ENCODE data around the gene SARS1. TPM values are rescaled to one million over a fixed set of nuclear protein-coding genes. Genes with fewer than 3 reads are reported as not detected.

The SARS1 gene
- total RNA-seq, 1 experiment from 2014 or later = 158 TPM

DNA sequence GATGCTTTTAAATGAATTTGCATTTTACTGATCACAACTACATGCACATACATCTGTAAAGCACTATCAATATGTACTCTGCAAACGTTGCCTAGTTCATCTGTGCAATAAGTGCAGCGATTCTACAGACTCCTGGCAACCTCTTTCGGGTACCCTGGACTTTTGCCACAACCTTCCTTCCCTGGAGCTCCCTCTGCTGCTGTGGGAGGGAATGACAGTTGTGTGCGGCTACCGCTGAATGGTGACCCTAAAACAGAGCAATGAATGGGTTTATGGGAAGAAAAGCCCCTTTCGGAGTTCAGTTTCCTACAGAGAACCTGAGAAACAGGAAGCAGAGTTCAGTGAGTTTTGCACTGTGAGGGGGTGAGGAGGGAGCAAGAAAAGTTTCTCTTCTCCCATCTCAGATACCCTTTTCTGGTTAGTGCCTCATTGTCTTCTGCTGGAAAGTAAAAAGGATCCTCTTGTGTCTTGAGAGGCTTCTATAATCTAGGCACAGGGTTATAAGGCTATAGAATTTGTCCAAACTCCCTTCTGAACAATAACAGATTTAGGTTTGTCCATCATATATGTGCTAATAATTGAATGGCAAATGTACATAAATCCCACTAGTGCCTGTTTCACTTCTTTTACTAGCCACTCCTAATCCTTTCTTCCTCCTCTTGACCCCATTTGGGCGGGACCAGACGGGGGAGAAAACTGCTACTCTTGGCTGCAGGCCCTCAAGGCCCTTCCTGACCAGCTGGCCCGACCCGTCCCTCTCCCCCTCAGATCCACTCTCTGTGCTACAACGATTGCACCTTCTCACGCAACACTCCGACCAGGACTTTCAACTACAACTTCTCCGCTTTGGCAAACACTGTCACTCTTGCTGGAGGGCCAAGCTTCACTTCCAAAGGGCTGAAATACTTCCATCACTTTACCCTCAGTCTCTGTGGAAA, 19.8 kb upstream of the SARS1 start:
- Histone ChIP-seq H3K9ac (ENCODE audit: low read length) (no peak overlapping the region), H3K27me3 (ENCODE audit: low read length) (no peaks in the 10 kb centered on the region), H3K27ac (ENCODE audit: low read length) (no peak overlapping the region), H3K4me1 (ENCODE audit: insufficient read depth, low read length) (peaks cover 22% of the 10 kb centered on the region), H3K79me2 (ENCODE audit: low read length) (no peaks in the 10 kb centered on the region), H3K9me2 (replicated peaks; ENCODE audit: low read length) (no peaks in the 10 kb centered on the region), H2AFZ (ENCODE audit: low read length) (peak overlapping the region; percentile 32), H3K4me2 (ENCODE audit: low read length) (no peak overlapping the region), H3K9me3 (ENCODE audit: low read length) (no peaks in the 10 kb centered on the region), H3K4me3 (ENCODE audit: low read length) (no peak overlapping the region), H4K20me1 (ENCODE audit: low read length) (no peaks in the 10 kb centered on the region), H3F3A (ENCODE audit: low read length, unreplicated experiment) (no peaks in the 10 kb centered on the region), H3K36me3 (ENCODE audit: low read depth, low read length) (no peaks in the 10 kb centered on the region)
- ChIA-PET CTCF (interaction anchor here (0.5 to 1.6 kb wide), 5 partner anchors 13 to 645 kb away, joined by 3 to 6 read pairs (median 4); a partner anchor contains a TSS), POLR2A (ENCODE audit: unreplicated experiment) (interaction anchor here (0.7 kb wide), 1 partner anchor 152 kb away, joined by 4 read pairs; no protein-coding TSS in a partner anchor)
- no peak for TF ChIP-seq EZH2 (IDR thresholded peaks at IDR 0.05; ENCODE audit: low read length, unreplicated experiment)
- TF ChIP-seq, protein P1, sequence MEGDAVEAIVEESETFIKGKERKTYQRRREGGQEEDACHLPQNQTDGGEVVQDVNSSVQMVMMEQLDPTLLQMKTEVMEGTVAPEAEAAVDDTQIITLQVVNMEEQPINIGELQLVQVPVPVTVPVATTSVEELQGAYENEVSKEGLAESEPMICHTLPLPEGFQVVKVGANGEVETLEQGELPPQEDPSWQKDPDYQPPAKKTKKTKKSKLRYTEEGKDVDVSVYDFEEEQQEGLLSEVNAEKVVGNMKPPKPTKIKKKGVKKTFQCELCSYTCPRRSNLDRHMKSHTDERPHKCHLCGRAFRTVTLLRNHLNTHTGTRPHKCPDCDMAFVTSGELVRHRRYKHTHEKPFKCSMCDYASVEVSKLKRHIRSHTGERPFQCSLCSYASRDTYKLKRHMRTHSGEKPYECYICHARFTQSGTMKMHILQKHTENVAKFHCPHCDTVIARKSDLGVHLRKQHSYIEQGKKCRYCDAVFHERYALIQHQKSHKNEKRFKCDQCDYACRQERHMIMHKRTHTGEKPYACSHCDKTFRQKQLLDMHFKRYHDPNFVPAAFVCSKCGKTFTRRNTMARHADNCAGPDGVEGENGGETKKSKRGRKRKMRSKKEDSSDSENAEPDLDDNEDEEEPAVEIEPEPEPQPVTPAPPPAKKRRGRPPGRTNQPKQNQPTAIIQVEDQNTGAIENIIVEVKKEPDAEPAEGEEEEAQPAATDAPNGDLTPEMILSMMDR (conservative IDR thresholded peaks at IDR 0.05; ENCODE audit: low read depth, low read length) = peak; percentile 90
- BruUV-seq (replicated peaks) = no TSS peak
- intact Hi-C loops (cut with micrococcal nuclease) = loop anchor here (1.0 kb wide), 1 partner anchor 82 kb away; a partner anchor contains a TSS
- ATAC-seq (no peak), DNase-seq (peak; percentile 75)

DNA sequence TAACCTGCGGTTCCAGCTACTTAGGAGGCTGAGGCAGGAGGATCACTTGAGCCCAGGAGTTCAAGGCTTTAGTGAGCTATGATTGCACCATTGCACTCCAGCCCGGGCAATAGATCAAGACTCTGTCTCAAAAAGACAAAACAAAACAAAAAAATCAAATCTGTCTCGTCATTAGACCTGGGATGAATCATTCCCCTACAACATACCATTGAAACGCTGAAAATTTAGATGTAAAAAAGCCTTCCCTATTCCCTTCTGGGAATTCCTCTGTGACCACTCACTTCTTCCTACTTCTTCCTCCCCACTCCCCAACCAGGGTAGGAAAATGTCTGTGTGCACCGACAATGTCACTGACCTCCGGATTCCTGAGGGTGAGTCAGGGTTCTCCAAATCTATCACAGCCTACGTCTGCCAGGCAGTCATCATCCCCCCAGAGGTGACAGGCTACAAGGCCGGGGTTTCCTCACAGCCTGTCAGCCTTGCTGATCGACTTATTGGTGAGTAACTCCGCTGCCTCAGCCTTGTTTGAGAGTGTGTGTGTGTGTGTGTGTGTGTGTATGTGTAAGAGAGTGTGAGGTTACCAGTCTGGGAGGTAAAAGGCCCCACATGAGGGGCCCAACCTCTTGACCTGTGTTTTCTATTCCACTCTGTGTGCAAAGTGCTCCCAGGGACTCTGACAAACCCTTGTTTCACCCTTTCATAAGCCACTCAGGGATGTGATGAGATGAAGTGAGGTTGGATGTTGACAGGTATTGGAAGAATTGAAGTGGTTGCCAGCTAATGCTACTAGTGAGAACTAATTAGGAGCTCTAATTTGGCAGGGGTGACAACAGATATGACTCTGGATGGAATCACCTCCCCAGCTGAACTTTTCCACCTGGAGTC, 16.3 kb upstream of the SARS1 start:
- peak overlapping the region; percentile 0; the same call in 1 of the 2 replicates for H3K9ac ChIP-seq (ENCODE audit: low read length)
- H3K27me3 ChIP-seq (ENCODE audit: low read length) = no peaks in the 10 kb centered on the region
- no peaks in the 10 kb centered on the region for H4K20me1 ChIP-seq (ENCODE audit: low read length)
- BruUV-seq (replicated peaks) = no TSS peak
- peak; percentile 98 for DNase-seq
- TF ChIP-seq EZH2phosphoT487 (IDR thresholded peaks at IDR 0.05; ENCODE audit: borderline replicate concordance, low read length) = no peak
- TF ChIP-seq, protein P1 (conservative IDR thresholded peaks at IDR 0.05; ENCODE audit: low read depth, low read length) = no peak
- no peak for TF ChIP-seq EZH2 (IDR thresholded peaks at IDR 0.05; ENCODE audit: low read length, unreplicated experiment)
- H3K36me3 ChIP-seq (ENCODE audit: low read depth, low read length) = no peaks in the 10 kb centered on the region
- H3K27ac ChIP-seq (ENCODE audit: low read length) = peak overlapping the region; percentile 68
- intact Hi-C loops (cut with micrococcal nuclease) = no loop called here
- ChIA-PET POLR2A (ENCODE audit: unreplicated experiment) (interaction anchor here (0.5 kb wide), 1 partner anchor 16 kb away, joined by 5 read pairs; no protein-coding TSS in a partner anchor), CTCF (no interaction called here)
- no peak overlapping the region for H3K4me3 ChIP-seq (ENCODE audit: low read length)
- no peaks in the 10 kb centered on the region for H3K9me3 ChIP-seq (ENCODE audit: low read length)
- no peaks in the 10 kb centered on the region for H3F3A ChIP-seq (ENCODE audit: low read length, unreplicated experiment)
- no peaks in the 10 kb centered on the region for H3K79me2 ChIP-seq (ENCODE audit: low read length)
- peak overlapping the region; percentile 50 for H3K4me2 ChIP-seq (ENCODE audit: low read length)
- peak overlapping the region; percentile 28 for H2AFZ ChIP-seq (ENCODE audit: low read length)
- H3K9me2 ChIP-seq (replicated peaks; ENCODE audit: low read length) = no peaks in the 10 kb centered on the region
- ATAC-seq = peak; percentile 87
- H3K4me1 ChIP-seq (ENCODE audit: insufficient read depth, low read length) = peaks cover 27% of the 10 kb centered on the region
